Right lobe of liver (tissue), 6 donors: ENCODE results near the gene FKBP1B. TPM values are rescaled to one million over a fixed set of nuclear protein-coding genes. Genes with fewer than 3 reads are reported as not detected.

Experiments
- ATAC-seq, 4 donors: fragments of 200-7000 bp; cut with Tn5 transposase; one replicate each; pipeline ENCODE4 v1.9.1; 2020; ENCODE audit warnings: mild to moderate bottlenecking in 4 of 4, moderate library complexity in 4 of 4
- DNase-seq, 3 donors: peaks; one replicate each; pipeline ENCODE4 v3.0.0-alpha.2; 2020
- H3K27ac ChIP-seq, 3 donors: fragments of 200-600 bp; one replicate each; pipeline ENCODE4 v1.8.0; 2022
- H3K27me3 ChIP-seq, 2 donors: fragments of 200-600 bp; one replicate each; pipeline ENCODE4 v1.8.0; 2022
- H3K36me3 ChIP-seq, 4 donors: fragments of 200-600 bp; sonication (generic) in 1 of 4; one replicate each; pipeline versions ENCODE4 v1.5.1 to v1.8.0; 2017 to 2022; ENCODE audit warnings: control low read depth in 1 of 4
- H3K4me1 ChIP-seq, 4 donors: fragments of 200-600 bp; sonication (generic) in 1 of 4; one replicate each; pipeline versions ENCODE4 v1.5.1 to v1.8.0; 2017 to 2022; ENCODE audit warnings: control low read depth in 1 of 4
- H3K4me3 ChIP-seq, 3 donors: fragments of 200-600 bp; one replicate each; pipeline ENCODE4 v1.8.0; 2022
- H3K9me3 ChIP-seq, 4 donors: fragments of 200-600 bp; sonication (generic) in 1 of 4; one replicate each; pipeline versions ENCODE4 v1.5.1 to v1.8.0; 2017 to 2022; ENCODE audit warnings: control low read depth in 1 of 4
- CTCF ChIP-seq, 4 donors: fragments of 200-600 bp in 3 of 4; fragments of 450-650 bp in 1 of 4; IDR thresholded peaks; one replicate each; pipeline versions ENCODE4 v1.5.1 to v1.8.0; 2016 to 2022; ENCODE audit warnings: antibody characterized with exemption in 4 of 4, mild to moderate bottlenecking in 2 of 4
- POLR2A ChIP-seq: fragments of 450-650 bp; IDR thresholded peaks from one replicate; pipeline ENCODE4 v1.6.1; 2017; ENCODE audit warnings: antibody characterized with exemption, mild to moderate bottlenecking
- WGBS: methylation state at CpG from one replicate; pipeline ENCODE4 v1.1.6; 2018; ENCODE audit warnings: low coverage, low lambda C conversion rate; ENCODE audit not compliant: insufficient coverage; ENCODE audit errors: missing lambda C conversion rate; 5-methylcytosine and 5-hydroxymethylcytosine counted together
- intact Hi-C, 2 donors: fragments of 100-400 bp; cut with DNase I; formaldehyde crosslinking; loops; one replicate each; pipeline versions ENCODE4 v1.11.2 to v1.14.1; 2022
- total RNA-seq, 6 experiments: library from RNA; depleted of rRNA in 2 of 6; stranded (reverse); fragments of >200 nt in 2 of 6; fragmentation: NEBNext Ultra II Directional in 3 of 6; extraction: Animal tissue kit (Norgen Biotek cat#: 25700) in 3 of 6; gene quantifications; one replicate each; pipeline versions ENCODE4 v1.1.0 to v1.2.4, GENCODE V29; 2016 to 2023
- donor health status: DM: no; HTN: yes; CAD: no.
- donor health status: DM: no; HTN: no; CAD: no.
- donor health status: DM: no; HTN: no; CAD: no.
- donor health status: DM: no; HTN: yes; CAD: no.
- donor health status: DM: no; HTN: yes; CAD: no.

FKBP1B gene
- total RNA-seq, 6 experiments from 2014 or later, result 2.4 to 11.0 (median 3.2) TPM

GRCh38 chr2:24077879-24078278, 28.3 kb downstream of the FKBP1B start:
- H3K4me3 ChIP-seq, result peak overlapping the region in 1 of 3 donors; percentile 87
- no peak for DNase-seq
- H3K9me3 ChIP-seq, result no peaks in the 10 kb centered on the region
- H3K4me1 ChIP-seq, result peaks cover 0 to 9% (median 3%) of the 10 kb centered on the region in 4 donors
- WGBS, result 63% methylated on average over 2 of the region's 2 CpGs
- H3K27ac ChIP-seq, result peak overlapping the region in 1 of 3 donors; percentile 56
- H3K27me3 ChIP-seq, result no peaks in the 10 kb centered on the region
- TF ChIP-seq POLR2A (no peak), CTCF (IDR thresholded peaks at IDR 0.05) (no peak)
- no peak for ATAC-seq
- H3K36me3 ChIP-seq, result peaks cover 0 to under 1% (median 0%) of the 10 kb centered on the region in 4 donors
- intact Hi-C loops, result no loop called here

- no peak for ATAC-seq
- Histone ChIP-seq H3K4me3 (no peak overlapping the region), H3K4me1 (peaks cover 0 to 17% (median 0%) of the 10 kb centered on the region in 4 donors), H3K9me3 (no peaks in the 10 kb centered on the region), H3K27me3 (no peaks in the 10 kb centered on the region), H3K36me3 (no peaks in the 10 kb centered on the region), H3K27ac (no peak overlapping the region)
- intact Hi-C loops, result no loop called here
- WGBS, result 89% methylated on average over 2 of the region's 2 CpGs
- no peak for TF ChIP-seq CTCF (IDR thresholded peaks at IDR 0.05)
- TF ChIP-seq POLR2A, result no peak
- DNase-seq, result no peak
Observed at GRCh38 chr2:24080701-24081100, 31.2 kb downstream of the FKBP1B start.

GRCh38 chr2:24082787-24083566, 33.4 kb downstream of the FKBP1B start:
- Histone ChIP-seq H3K9me3 (no peaks in the 10 kb centered on the region), H3K27me3 (no peaks in the 10 kb centered on the region), H3K36me3 (no peaks in the 10 kb centered on the region), H3K4me3 (no peak overlapping the region), H3K4me1 (peaks cover 0 to 8% (median 0%) of the 10 kb centered on the region in 4 donors), H3K27ac (peak overlapping the region in 1 of 3 donors; percentile 81)
- intact Hi-C loops, result no loop called here
- DNase-seq, result no peak
- WGBS, result 85% methylated on average over 3 of the region's 8 CpGs
- ATAC-seq, result no peak
- TF ChIP-seq CTCF (IDR thresholded peaks at IDR 0.05), result no peak
- TF ChIP-seq POLR2A, result no peak

GRCh38 chr2:24083567-24084385, 34.2 kb downstream of the FKBP1B start:
- no peaks in the 10 kb centered on the region for H3K9me3 ChIP-seq
- H3K36me3 ChIP-seq, result no peaks in the 10 kb centered on the region
- intact Hi-C loops, result no loop called here
- WGBS, result 10% methylated on average over 15 of the region's 30 CpGs
- peak overlapping the region; percentile 59 to 70 (median 63) for H3K4me3 ChIP-seq
- peak overlapping the region; percentile 52 to 81 (median 72) for H3K27ac ChIP-seq
- no peaks in the 10 kb centered on the region for H3K27me3 ChIP-seq
- DNase-seq (peak in 1 of 3 donors; percentile 83), ATAC-seq (peak; percentile 80 to 86 (median 84))
- no peak for TF ChIP-seq CTCF (IDR thresholded peaks at IDR 0.05)
- TF ChIP-seq POLR2A, result no peak
- peaks cover 0 to 8% (median 0%) of the 10 kb centered on the region in 4 donors for H3K4me1 ChIP-seq
